CD14-positive monocyte (primary cell): ENCODE data around the gene RO60. TPM values are rescaled to one million over a fixed set of nuclear protein-coding genes. Genes with fewer than 3 reads are reported as not detected.
A peak's percentile ranks its signal among the peaks of the same experiment; 100 is the strongest.

Source experiments
- DNase-seq, 3 donors: peaks; one replicate each; pipeline ENCODE4 v3.0.0-alpha.2; 2011 to 2022
- H2AFZ ChIP-seq: 2 replicates; pipeline ENCODE4 v1.6.0; 2012; ENCODE audit warnings: mild to moderate bottlenecking, low read depth, low read length, inconsistent platforms; ENCODE audit not compliant: insufficient read depth, poor library complexity, severe bottlenecking
- H3K27ac ChIP-seq, 2 donors: 1 replicate in 1 of 2; 2 replicates in 1 of 2; pipeline ENCODE4 v1.5.1; 2012 to 2013; ENCODE audit warnings: low read length in 2 of 2, control low read depth in 1 of 2, inconsistent platforms in 1 of 2, low read depth in 1 of 2, mild to moderate bottlenecking in 1 of 2
- H3K27me3 ChIP-seq, 2 donors: one replicate each; pipeline versions ENCODE4 v1.6.0 to v1.6.1; 2011 to 2013; ENCODE audit warnings: low read length in 2 of 2; ENCODE audit not compliant: control insufficient read depth in 2 of 2, insufficient read depth in 2 of 2
- H3K36me3 ChIP-seq, 2 donors: replicated peaks in 1 of 2; 1 replicate in 1 of 2; 2 replicates in 1 of 2; pipeline versions ENCODE4 v1.5.1 to v1.6.1; 2012 to 2013; ENCODE audit warnings: low read length in 2 of 2, control low read depth in 1 of 2, inconsistent platforms in 1 of 2, mild to moderate bottlenecking in 1 of 2; ENCODE audit not compliant: insufficient read depth in 2 of 2, control insufficient read depth in 1 of 2
- H3K4me1 ChIP-seq, 2 donors: 1 replicate in 1 of 2; 2 replicates in 1 of 2; pipeline versions ENCODE4 v1.5.1 to v1.6.1; 2012 to 2013; ENCODE audit warnings: low read length in 2 of 2, control low read depth in 1 of 2, inconsistent platforms in 1 of 2, mild to moderate bottlenecking in 1 of 2, moderate library complexity in 1 of 2; ENCODE audit not compliant: insufficient read depth in 2 of 2, control insufficient read depth in 1 of 2
- H3K4me2 ChIP-seq: replicated peaks from 2 replicates; pipeline ENCODE3; 2012; ENCODE audit warnings: low read length, moderate library complexity, mild to moderate bottlenecking; ENCODE audit not compliant: poor library complexity, severe bottlenecking; ENCODE audit errors: extremely low read depth
- H3K4me3 ChIP-seq, 3 experiments: fragments of 200-600 bp in 1 of 3; sonication (generic) in 1 of 3; replicated peaks in 1 of 3; 1 replicate in 2 of 3; 2 replicates in 1 of 3; pipeline ENCODE4 v1.5.1; 2011 to 2013; ENCODE audit warnings: low read length in 3 of 3, mild to moderate bottlenecking in 3 of 3, control low read depth in 2 of 3, low read depth in 2 of 3, inconsistent platforms in 1 of 3, moderate library complexity in 1 of 3
- H3K79me2 ChIP-seq: 2 replicates; pipeline ENCODE4 v1.6.0; 2012; ENCODE audit warnings: mild to moderate bottlenecking, control low read depth, inconsistent platforms, low read length, moderate library complexity; ENCODE audit not compliant: insufficient read depth
- H3K9ac ChIP-seq: 2 replicates; pipeline ENCODE4 v1.6.0; 2017; ENCODE audit warnings: low read length, mild to moderate bottlenecking; ENCODE audit not compliant: insufficient read depth, poor library complexity, severe bottlenecking
- H3K9me3 ChIP-seq, 2 donors: replicated peaks in 1 of 2; 1 replicate in 1 of 2; 2 replicates in 1 of 2; pipeline versions ENCODE4 v1.5.1 to v1.6.1; 2012 to 2013; ENCODE audit warnings: low read length in 2 of 2, control low read depth in 1 of 2; ENCODE audit not compliant: control insufficient read depth in 1 of 2, insufficient read depth in 1 of 2
- H4K20me1 ChIP-seq: 2 replicates; pipeline ENCODE4 v1.6.0; 2012; ENCODE audit warnings: mild to moderate bottlenecking, low read length, control low read depth, moderate library complexity; ENCODE audit not compliant: insufficient read depth
- H3K27ac Mint-ChIP-seq, 7 donors: one replicate each; pipeline ENCODE4 v1.8.0; 2020; ENCODE audit warnings: mild to moderate bottlenecking in 7 of 7, mixed read lengths in 7 of 7, moderate library complexity in 6 of 7, inconsistent platforms in 2 of 7
- H3K27me3 Mint-ChIP-seq, 3 donors: one replicate each; pipeline ENCODE4 v1.8.0; 2021 to 2022; ENCODE audit warnings: low read depth in 3 of 3, mild to moderate bottlenecking in 3 of 3, mixed read lengths in 3 of 3, moderate library complexity in 3 of 3, inconsistent platforms in 1 of 3
- H3K36me3 Mint-ChIP-seq, 2 donors: one replicate each; pipeline ENCODE4 v1.8.0; 2020; ENCODE audit warnings: mixed read lengths in 2 of 2, inconsistent platforms in 1 of 2, mild to moderate bottlenecking in 1 of 2
- H3K4me1 Mint-ChIP-seq: one replicate; pipeline ENCODE4 v1.8.0; 2020; ENCODE audit warnings: mild to moderate bottlenecking, mixed read lengths
- H3K4me3 Mint-ChIP-seq, 2 donors: one replicate each; pipeline ENCODE4 v1.8.0; 2020; ENCODE audit warnings: mild to moderate bottlenecking in 2 of 2, mixed read lengths in 2 of 2, moderate library complexity in 1 of 2
- H3K9me3 Mint-ChIP-seq, 7 donors: one replicate each; pipeline ENCODE4 v1.8.0; 2020 to 2022; ENCODE audit warnings: mixed read lengths in 7 of 7, mild to moderate bottlenecking in 6 of 7, moderate library complexity in 6 of 7, inconsistent platforms in 2 of 7
- WGBS: methylation state at CpG from one replicate; pipeline ENCODE4 v1.1.5; 2013; ENCODE audit warnings: missing lambda C conversion rate; ENCODE audit not compliant: insufficient coverage; 5-methylcytosine and 5-hydroxymethylcytosine counted together
- intact Hi-C, 2 donors: fragments of 100-400 bp; cut with micrococcal nuclease; formaldehyde crosslinking; loops; one replicate each; pipeline versions ENCODE4 v1.15.0 to v1.15.1; 2023
- polyA plus RNA-seq, 3 donors: library from polyadenylated mRNA; depleted of rRNA in 1 of 3; unstranded in 2 of 3; stranded (reverse) in 1 of 3; fragments of 300-500 nt in 2 of 3; fragments of >200 nt in 1 of 3; fragmentation: Illumina TruSeq in 2 of 3; gene quantifications; 1 replicate in 2 of 3; 2 replicates in 1 of 3; pipeline ENCODE4 v1.2.3, GENCODE V29; 2012 to 2021
- TF ChIP-seq, protein P1 (sequence below): fragments of 200-600 bp; IDR thresholded peaks from one replicate; pipeline ENCODE4 v1.8.0; 2022; ENCODE audit warnings: antibody characterized with exemption, mild to moderate bottlenecking

The RO60 gene
- polyA plus RNA-seq, 3 donors: 13.2 to 67.9 (median 58.1) TPM

DNA sequence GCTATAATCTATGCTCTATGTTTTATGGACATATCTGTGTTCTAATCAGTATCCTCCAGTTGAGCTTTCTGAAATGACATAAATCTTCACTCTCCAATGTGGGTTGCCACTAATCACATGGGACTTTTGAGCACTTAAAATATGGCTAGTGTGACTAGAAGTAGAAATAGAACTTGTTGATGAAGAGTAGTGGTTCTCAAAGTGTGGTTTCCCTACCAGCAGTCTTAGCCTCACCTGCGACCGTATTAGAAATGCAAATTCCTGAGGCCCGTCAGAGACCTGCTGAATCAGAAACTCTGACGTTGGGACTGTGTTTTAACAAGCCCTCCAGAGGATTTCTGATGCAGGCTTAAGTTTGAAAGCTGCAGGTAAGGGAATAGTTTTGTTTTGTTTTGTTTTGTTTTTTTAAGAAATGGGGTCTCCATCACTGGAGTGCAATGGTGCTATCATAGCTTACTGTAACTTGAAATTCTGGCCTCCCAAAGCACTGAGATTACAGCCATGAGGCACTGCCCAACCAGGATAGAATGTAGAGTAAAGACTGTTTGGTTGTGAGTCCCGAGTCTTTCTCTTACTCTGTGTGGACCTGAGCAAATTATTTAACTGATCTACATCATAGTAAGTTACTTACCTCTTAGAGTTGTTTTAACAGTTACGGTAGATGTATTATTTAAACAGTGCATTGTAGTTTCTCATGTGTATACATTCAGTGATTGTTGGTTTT, 24.1 kb downstream of the RO60 start:
- Mint-ChIP-seq H3K4me3 (no peak overlapping the region), H3K4me1 (no peaks in the 10 kb centered on the region), H3K27ac (peak overlapping the region in 1 of 7 donors; percentile 10), H3K9me3 (peaks cover 0 to under 1% (median 0%) of the 10 kb centered on the region in 7 donors), H3K27me3 (no peaks in the 10 kb centered on the region), H3K36me3 (peaks cover 57 to 67% of the 10 kb centered on the region in 2 donors)
- H3K4me3 ChIP-seq: no peak overlapping the region
- no peak overlapping the region for H3K27ac ChIP-seq
- WGBS: 97% methylated on average over 4 of the region's 6 CpGs
- peaks cover 71 to 94% of the 10 kb centered on the region in 2 donors for H3K36me3 ChIP-seq
- no peak overlapping the region for H3K9ac ChIP-seq
- H3K4me1 ChIP-seq: no peaks in the 10 kb centered on the region
- no peaks in the 10 kb centered on the region for H3K27me3 ChIP-seq
- no peaks in the 10 kb centered on the region for H3K79me2 ChIP-seq
- intact Hi-C loops: no loop called here
- DNase-seq: no peak
- no peak overlapping the region for H3K4me2 ChIP-seq
- TF ChIP-seq, protein P1, sequence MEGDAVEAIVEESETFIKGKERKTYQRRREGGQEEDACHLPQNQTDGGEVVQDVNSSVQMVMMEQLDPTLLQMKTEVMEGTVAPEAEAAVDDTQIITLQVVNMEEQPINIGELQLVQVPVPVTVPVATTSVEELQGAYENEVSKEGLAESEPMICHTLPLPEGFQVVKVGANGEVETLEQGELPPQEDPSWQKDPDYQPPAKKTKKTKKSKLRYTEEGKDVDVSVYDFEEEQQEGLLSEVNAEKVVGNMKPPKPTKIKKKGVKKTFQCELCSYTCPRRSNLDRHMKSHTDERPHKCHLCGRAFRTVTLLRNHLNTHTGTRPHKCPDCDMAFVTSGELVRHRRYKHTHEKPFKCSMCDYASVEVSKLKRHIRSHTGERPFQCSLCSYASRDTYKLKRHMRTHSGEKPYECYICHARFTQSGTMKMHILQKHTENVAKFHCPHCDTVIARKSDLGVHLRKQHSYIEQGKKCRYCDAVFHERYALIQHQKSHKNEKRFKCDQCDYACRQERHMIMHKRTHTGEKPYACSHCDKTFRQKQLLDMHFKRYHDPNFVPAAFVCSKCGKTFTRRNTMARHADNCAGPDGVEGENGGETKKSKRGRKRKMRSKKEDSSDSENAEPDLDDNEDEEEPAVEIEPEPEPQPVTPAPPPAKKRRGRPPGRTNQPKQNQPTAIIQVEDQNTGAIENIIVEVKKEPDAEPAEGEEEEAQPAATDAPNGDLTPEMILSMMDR: no peak
- H4K20me1 ChIP-seq: no peaks in the 10 kb centered on the region
- H2AFZ ChIP-seq: no peak overlapping the region
- H3K9me3 ChIP-seq: no peaks in the 10 kb centered on the region

DNA sequence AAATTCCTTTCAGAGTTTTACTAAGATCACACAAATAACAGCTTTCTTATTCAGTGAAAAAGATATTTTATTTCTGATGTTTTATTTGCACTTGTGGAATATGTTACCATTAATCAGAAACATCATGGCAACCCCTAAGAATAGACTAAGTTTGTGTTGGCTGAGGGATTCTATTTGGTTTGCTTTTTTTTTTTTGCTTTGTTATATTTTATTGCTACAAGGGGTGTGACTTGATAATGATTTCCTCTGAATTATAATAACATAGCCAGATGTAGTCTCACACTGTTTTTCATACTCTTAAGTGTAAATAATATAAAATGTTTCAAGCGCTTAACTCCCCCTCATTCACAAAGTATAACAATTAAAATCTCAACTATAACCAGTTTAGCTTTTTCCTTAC, 25.9 kb downstream of the RO60 start:
- no peak overlapping the region for H3K27ac ChIP-seq
- H3K4me1 ChIP-seq: no peaks in the 10 kb centered on the region
- H3K9me3 Mint-ChIP-seq: no peaks in the 10 kb centered on the region
- H3K4me1 Mint-ChIP-seq: no peaks in the 10 kb centered on the region
- H3K27ac Mint-ChIP-seq: no peak overlapping the region
- intact Hi-C loops: no loop called here
- TF ChIP-seq, protein P1: no peak
- H2AFZ ChIP-seq: no peak overlapping the region
- no peaks in the 10 kb centered on the region for H4K20me1 ChIP-seq
- WGBS: no CpG with 5 or more reads among the region's 1 CpG
- H3K9me3 ChIP-seq: no peaks in the 10 kb centered on the region
- no peak overlapping the region for H3K9ac ChIP-seq
- H3K27me3 ChIP-seq: no peaks in the 10 kb centered on the region
- peaks cover 73 to 91% of the 10 kb centered on the region in 2 donors for H3K36me3 ChIP-seq
- no peak for DNase-seq
- peaks cover 50 to 61% of the 10 kb centered on the region in 2 donors for H3K36me3 Mint-ChIP-seq
- no peak overlapping the region for H3K4me3 Mint-ChIP-seq
- no peaks in the 10 kb centered on the region for H3K27me3 Mint-ChIP-seq
- no peaks in the 10 kb centered on the region for H3K79me2 ChIP-seq
- no peak overlapping the region for H3K4me2 ChIP-seq
- no peak overlapping the region for H3K4me3 ChIP-seq
